Endothelial cell of umbilical vein (primary cell): ENCODE data around the gene SQOR. TPM values are rescaled to one million over a fixed set of nuclear protein-coding genes. Genes with fewer than 3 reads are reported as not detected.

Experiments
- BruUV-seq: library from RNA; stranded (reverse); fragments of 400-500 nt; replicated peaks from 2 replicates; lab custom pipeline; 2021; lab: Mats Ljungman, UMichigan
- CTCF ChIA-PET: fragments of 300-600, 350-600 bp; sonication (Branson Sonifier 250); formaldehyde crosslinking; loops from one replicate; lab custom pipeline; 2021; ENCODE audit warnings: antibody characterized with exemption, inconsistent platforms; lab: Charles Lee
- POLR2A ChIA-PET: fragments of 300-600, 350-600 bp; sonication (Branson Sonifier 250); formaldehyde crosslinking; loops from one replicate; lab custom pipeline; 2021; ENCODE audit warnings: antibody characterized with exemption, inconsistent platforms; lab: Charles Lee
- DNase-seq: peaks from one replicate; pipeline ENCODE4 v3.0.0-alpha.2; 2011; ENCODE audit warnings: low read depth, low spot score
- FAIRE-seq: peaks from 2 replicates; lab custom pipeline; 2011; peaks lifted over from hg19 to GRCh38; lab: Jason Lieb, UNC
- H2AFZ ChIP-seq: 2 replicates; pipeline ENCODE4 v1.6.0; 2012; ENCODE audit warnings: low read depth, low read length, control low read depth, inconsistent platforms
- H3K27ac ChIP-seq: 2 replicates; pipeline ENCODE4 v1.5.1; 2011; ENCODE audit warnings: low read depth, mild to moderate bottlenecking, control low read depth, low read length, moderate library complexity; ENCODE audit not compliant: insufficient read depth
- H3K27me3 ChIP-seq, 2 experiments: 2 replicates each; pipeline versions ENCODE4 v1.6.0 to v1.6.1; 2011; ENCODE audit warnings: low read length in 2 of 2, mixed read lengths in 1 of 2; ENCODE audit not compliant: control insufficient read depth in 2 of 2, insufficient read depth in 2 of 2
- H3K36me3 ChIP-seq, 2 experiments: 2 replicates in 1 of 2; 3 replicates in 1 of 2; pipeline ENCODE4 v1.5.1; 2011; ENCODE audit warnings: low read length in 2 of 2, mild to moderate bottlenecking in 1 of 2, moderate library complexity in 1 of 2; ENCODE audit not compliant: control insufficient read depth in 2 of 2, insufficient read depth in 2 of 2; ENCODE audit errors: extremely low read depth in 1 of 2
- H3K4me1 ChIP-seq: 3 replicates; pipeline ENCODE4 v1.5.1; 2011; ENCODE audit warnings: mild to moderate bottlenecking, low read length; ENCODE audit not compliant: control insufficient read depth, insufficient read depth; ENCODE audit errors: extremely low read depth
- H3K4me2 ChIP-seq: 2 replicates; pipeline ENCODE4 v1.6.1; 2011; ENCODE audit warnings: low read length, control low read depth, mixed read lengths; ENCODE audit not compliant: insufficient read depth
- H3K4me3 ChIP-seq, 3 experiments: fragments of 200-600 bp in 1 of 3; sonication (generic), shearing (Covaris generic) in 1 of 3; replicated peaks in 1 of 3; 2 replicates each; pipeline ENCODE4 v1.5.1; 2011 to 2016; ENCODE audit warnings: control low read depth in 3 of 3, low read length in 3 of 3, mild to moderate bottlenecking in 2 of 3, inconsistent platforms in 1 of 3, low read depth in 1 of 3, moderate library complexity in 1 of 3; ENCODE audit not compliant: insufficient read depth in 1 of 3
- H3K79me2 ChIP-seq: 2 replicates; pipeline ENCODE4 v1.6.0; 2012; ENCODE audit warnings: low read length, inconsistent platforms; ENCODE audit not compliant: control insufficient read depth, insufficient read depth
- H3K9ac ChIP-seq: replicated peaks from 2 replicates; pipeline ENCODE3; 2011; ENCODE audit warnings: low read length, control low read depth; ENCODE audit not compliant: insufficient read depth; ENCODE audit errors: extremely low read depth
- H3K9me1 ChIP-seq: replicated peaks from 3 replicates; pipeline ENCODE4 v1.6.0; 2011; ENCODE audit warnings: mild to moderate bottlenecking, low read length; ENCODE audit not compliant: control insufficient read depth, insufficient read depth; ENCODE audit errors: extremely low read depth
- H3K9me3 ChIP-seq: replicated peaks from 2 replicates; pipeline ENCODE4 v1.5.1; 2012; ENCODE audit warnings: low read length, inconsistent platforms; ENCODE audit not compliant: control insufficient read depth, insufficient read depth
- H4K20me1 ChIP-seq: replicated peaks from 2 replicates; pipeline ENCODE3; 2011; ENCODE audit warnings: mild to moderate bottlenecking, low read length; ENCODE audit not compliant: control insufficient read depth, insufficient read depth; ENCODE audit errors: extremely low read depth
- CTCF ChIP-seq, 2 donors: IDR thresholded peaks; 1 replicate in 1 of 2; 2 replicates in 1 of 2; pipeline ENCODE4 v1.5.1; 2011; ENCODE audit warnings: low read length in 2 of 2, mild to moderate bottlenecking in 2 of 2, moderate library complexity in 2 of 2, control low read depth in 1 of 2, inconsistent platforms in 1 of 2, low read depth in 1 of 2; ENCODE audit not compliant: insufficient read depth in 1 of 2; ENCODE audit errors: extremely low read depth in 1 of 2
- EZH2 ChIP-seq: IDR thresholded peaks from 2 replicates; pipeline ENCODE4 v1.6.1; 2012; ENCODE audit warnings: borderline replicate concordance, low read depth, mild to moderate bottlenecking, moderate library complexity, low read length, inconsistent platforms; ENCODE audit not compliant: severe bottlenecking
- FOS ChIP-seq: IDR thresholded peaks from 2 replicates; pipeline ENCODE4 v1.6.1; 2011; ENCODE audit warnings: mild to moderate bottlenecking, low read length, moderate library complexity, borderline replicate concordance; ENCODE audit not compliant: insufficient read depth
- GATA2 ChIP-seq: IDR thresholded peaks from 2 replicates; pipeline ENCODE4 v1.7.0; 2011; ENCODE audit warnings: low read depth, mild to moderate bottlenecking, moderate library complexity, mixed read lengths, low read length; ENCODE audit not compliant: insufficient read length, insufficient read depth
- JUN ChIP-seq: IDR thresholded peaks from 2 replicates; pipeline ENCODE4 v1.6.1; 2011; ENCODE audit warnings: borderline replicate concordance, low read depth; ENCODE audit not compliant: insufficient read length, insufficient read depth
- MYC ChIP-seq: IDR thresholded peaks from one replicate; pipeline ENCODE4 v1.6.1; 2011; ENCODE audit warnings: mild to moderate bottlenecking, low read depth, low read length
- POLR2A ChIP-seq: IDR thresholded peaks from 2 replicates; pipeline ENCODE4 v1.6.1; 2012; ENCODE audit warnings: low read depth, mild to moderate bottlenecking, control low read depth, low read length
- POLR2AphosphoS5 ChIP-seq: IDR thresholded peaks from 2 replicates; pipeline ENCODE4 v1.6.1; 2012; ENCODE audit warnings: low read depth, mild to moderate bottlenecking, control low read depth, low read length, moderate library complexity; ENCODE audit not compliant: insufficient read depth
- dilution Hi-C: fragments of 300-500 bp; cut with MboI; formaldehyde crosslinking; loops from one replicate; pipeline ENCODE4 v1.15.0; 2019; ENCODE audit warnings: low sequenced_read_pairs; ENCODE audit not compliant: extremely low pct_ligation_motif_present
- intact Hi-C: fragments of 100-400 bp; cut with micrococcal nuclease; formaldehyde crosslinking; loops from one replicate; pipeline ENCODE4 v1.10.0; 2022
- polyA plus RNA-seq, 4 experiments: library from polyadenylated mRNA; depleted of rRNA in 3 of 4; stranded (reverse) in 3 of 4; unstranded in 1 of 4; fragments of >200 nt; gene quantifications; 2 replicates each; pipeline versions ENCODE4 v1.2.1 to v1.2.3, GENCODE V29; 2011 to 2012; ENCODE audit warnings: missing spikeins in 1 of 4
- total RNA-seq: library from RNA; stranded (reverse); gene quantifications from 2 replicates; pipeline ENCODE4 v1.2.3, GENCODE V29; 2021
- TF ChIP-seq, protein P1 (sequence below): IDR thresholded peaks from 2 replicates; pipeline ENCODE4 v1.6.1; 2011; ENCODE audit not compliant: insufficient read depth, insufficient read length

SQOR gene
- total and polyA plus RNA-seq, 2 donors (not counting 3 experiments of a cell fraction or from before 2014, with no cell fraction given): 12.9 to 17.9 TPM

DNA sequence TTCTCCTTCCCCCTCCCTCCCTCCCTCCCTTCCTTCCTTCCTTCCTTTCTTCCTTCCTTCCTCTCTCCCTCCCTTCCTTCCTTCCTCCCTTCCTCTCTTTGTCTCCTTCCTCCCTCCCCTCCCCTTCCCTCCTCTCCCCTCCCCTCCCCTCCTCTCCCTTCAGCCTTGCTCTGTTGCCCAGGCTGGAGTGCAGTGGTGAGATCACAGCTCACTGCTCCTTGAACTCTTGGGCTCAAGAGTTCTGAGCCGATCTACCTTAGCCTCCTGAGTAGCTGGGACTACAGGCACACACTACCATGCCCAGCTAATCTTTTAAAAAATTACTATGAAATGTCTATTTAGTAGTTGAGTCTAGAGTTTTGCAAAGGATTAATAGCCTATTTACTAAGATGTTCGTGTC, 32.2 kb downstream of the SQOR start:
- Histone ChIP-seq H3K4me1 (peaks cover 9% of the 10 kb centered on the region), H3K9me3 (no peaks in the 10 kb centered on the region), H2AFZ (no peak overlapping the region), H3K4me2 (no peak overlapping the region), H3K27ac (no peak overlapping the region), H3K27me3 (no peaks in the 10 kb centered on the region), H3K9me1 (no peaks in the 10 kb centered on the region), H3K4me3 (no peak overlapping the region), H3K79me2 (no peaks in the 10 kb centered on the region), H3K9ac (no peak overlapping the region), H4K20me1 (no peaks in the 10 kb centered on the region), H3K36me3 (peaks cover 0 to 2% of the 10 kb centered on the region in 2 experiments)
- no peak for DNase-seq
- intact Hi-C loops: no loop called here
- FAIRE-seq: no peak
- POLR2A ChIA-PET: no interaction called here
- TF ChIP-seq CTCF (IDR thresholded peaks at IDR 0.05; ENCODE audit: extremely low read depth in 1 of 2, insufficient read depth in 1 of 2, low read depth in 1 of 2, low read length in 2 of 2) (no peak), GATA2 (no peak), MYC (no peak), POLR2A (no peak), POLR2AphosphoS5 (no peak), FOS (no peak), EZH2 (no peak), JUN (no peak)
- TF ChIP-seq, protein P1, sequence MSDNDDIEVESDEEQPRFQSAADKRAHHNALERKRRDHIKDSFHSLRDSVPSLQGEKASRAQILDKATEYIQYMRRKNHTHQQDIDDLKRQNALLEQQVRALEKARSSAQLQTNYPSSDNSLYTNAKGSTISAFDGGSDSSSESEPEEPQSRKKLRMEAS: no peak
- BruUV-seq: no TSS peak
- dilution Hi-C loops: no loop called here
- CTCF ChIA-PET: interaction anchor here (1.3 to 1.4 kb wide), 2 partner anchors 11 to 29 kb away, joined by 3 to 6 read pairs; no protein-coding TSS in a partner anchor
